Loucy (cell line): ENCODE results near the gene ADARB2.

Experiments
- EZH2phosphoT487 ChIP-seq: fragments of 200-600 bp; IDR thresholded peaks from 2 replicates; pipeline ENCODE4 v1.6.1; 2018; ENCODE audit warnings: antibody characterized with exemption, mild to moderate bottlenecking, moderate library complexity, borderline replicate concordance
- TF ChIP-seq, protein P1 (sequence below): fragments of 200-600 bp; sonication (generic); conservative IDR thresholded peaks from 2 replicates; pipeline ENCODE4 v1.5.1; 2014; ENCODE audit warnings: mild to moderate bottlenecking, antibody characterized with exemption, low read length

DNA sequence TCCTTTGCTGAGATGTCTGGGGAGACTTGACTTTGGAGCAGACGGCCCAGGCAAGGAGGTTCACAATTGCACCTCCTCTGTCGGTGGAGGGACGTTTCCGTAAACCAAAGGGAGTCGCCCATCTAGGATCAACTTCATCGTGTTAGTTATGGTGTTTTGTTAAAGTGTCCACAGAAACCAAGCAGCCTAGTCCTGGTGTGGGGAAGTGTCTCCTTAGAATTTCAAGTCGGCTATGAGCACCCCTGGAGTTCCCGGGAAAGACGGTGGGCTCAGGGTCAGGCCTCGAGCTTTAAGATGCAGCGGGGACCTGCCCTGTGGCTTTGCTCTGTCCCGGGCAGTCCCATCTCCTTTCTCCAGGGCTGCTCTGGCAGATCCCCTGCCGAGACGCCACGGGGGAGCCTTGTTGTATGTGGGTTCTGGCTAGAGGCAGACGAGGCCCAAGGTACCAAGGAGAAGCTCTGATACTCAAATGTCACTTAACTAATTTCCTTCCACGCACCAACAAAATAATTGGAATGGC, 319.2 kb downstream of the ADARB2 start:
- TF ChIP-seq, protein P1, sequence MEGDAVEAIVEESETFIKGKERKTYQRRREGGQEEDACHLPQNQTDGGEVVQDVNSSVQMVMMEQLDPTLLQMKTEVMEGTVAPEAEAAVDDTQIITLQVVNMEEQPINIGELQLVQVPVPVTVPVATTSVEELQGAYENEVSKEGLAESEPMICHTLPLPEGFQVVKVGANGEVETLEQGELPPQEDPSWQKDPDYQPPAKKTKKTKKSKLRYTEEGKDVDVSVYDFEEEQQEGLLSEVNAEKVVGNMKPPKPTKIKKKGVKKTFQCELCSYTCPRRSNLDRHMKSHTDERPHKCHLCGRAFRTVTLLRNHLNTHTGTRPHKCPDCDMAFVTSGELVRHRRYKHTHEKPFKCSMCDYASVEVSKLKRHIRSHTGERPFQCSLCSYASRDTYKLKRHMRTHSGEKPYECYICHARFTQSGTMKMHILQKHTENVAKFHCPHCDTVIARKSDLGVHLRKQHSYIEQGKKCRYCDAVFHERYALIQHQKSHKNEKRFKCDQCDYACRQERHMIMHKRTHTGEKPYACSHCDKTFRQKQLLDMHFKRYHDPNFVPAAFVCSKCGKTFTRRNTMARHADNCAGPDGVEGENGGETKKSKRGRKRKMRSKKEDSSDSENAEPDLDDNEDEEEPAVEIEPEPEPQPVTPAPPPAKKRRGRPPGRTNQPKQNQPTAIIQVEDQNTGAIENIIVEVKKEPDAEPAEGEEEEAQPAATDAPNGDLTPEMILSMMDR: no peak
- no peak for TF ChIP-seq EZH2phosphoT487
